HG03354 (cell line): Measurements from ENCODE around the gene CAMTA1.

Source experiments
- ATAC-seq: cut with Tn5 transposase; IDR thresholded peaks from one replicate; pipeline ENCODE4 v1.9.1; 2021; ENCODE audit warnings: mild to moderate bottlenecking; ENCODE audit not compliant: unreplicated experiment, poor library complexity, severe bottlenecking

The CAMTA1 gene

GRCh38 chr1:7043719-7044535 is 258.7 kb downstream of the CAMTA1 start:
- ATAC-seq = no peak

GRCh38 chr1:7045897-7046296 is 260.6 kb downstream of the CAMTA1 start:
- no peak for ATAC-seq

- ATAC-seq = no peak
Measured at GRCh38 chr1:7046314-7046713, 261.1 kb downstream of the CAMTA1 start.

GRCh38 chr1:7046891-7047290 is 261.6 kb downstream of the CAMTA1 start:
- ATAC-seq = no peak

- no peak for ATAC-seq
Measured at GRCh38 chr1:7047866-7048265, 262.6 kb downstream of the CAMTA1 start.

- ATAC-seq = no peak
Measured at GRCh38 chr1:7048395-7048794, 263.1 kb downstream of the CAMTA1 start.

GRCh38 chr1:7049913-7050625 is 264.8 kb downstream of the CAMTA1 start:
- ATAC-seq = no peak

- no peak for ATAC-seq
Measured at GRCh38 chr1:7050751-7051665, 265.8 kb downstream of the CAMTA1 start.

- no peak for ATAC-seq
Measured at GRCh38 chr1:7052701-7053100, 267.4 kb downstream of the CAMTA1 start.

GRCh38 chr1:7060745-7061144 is 275.5 kb downstream of the CAMTA1 start:
- no peak for ATAC-seq

GRCh38 chr1:7062346-7063061 is 277.2 kb downstream of the CAMTA1 start:
- no peak for ATAC-seq

- ATAC-seq = no peak
Measured at GRCh38 chr1:7063981-7064380, 278.7 kb downstream of the CAMTA1 start.

GRCh38 chr1:7068552-7068951 is 283.3 kb downstream of the CAMTA1 start:
- no peak for ATAC-seq

- no peak for ATAC-seq
Measured at GRCh38 chr1:7069931-7070330, 284.7 kb downstream of the CAMTA1 start.

GRCh38 chr1:7070389-7071029 is 285.3 kb downstream of the CAMTA1 start:
- no peak for ATAC-seq

- ATAC-seq = no peak
Measured at GRCh38 chr1:7076117-7076516, 290.9 kb downstream of the CAMTA1 start.

- ATAC-seq = no peak
Measured at GRCh38 chr1:7076572-7076971, 291.3 kb downstream of the CAMTA1 start.

- no peak for ATAC-seq
Measured at GRCh38 chr1:7077136-7077535, 291.9 kb downstream of the CAMTA1 start.

- ATAC-seq = no peak
Measured at GRCh38 chr1:7077970-7078369, 292.7 kb downstream of the CAMTA1 start.
